ENCODE results near the gene PKD2.

Gene PKD2

GRCh38 chr4:88062843-88063242, 55.4 kb downstream of the PKD2 start:
- Histone ChIP-seq H3K4me1 (ENCODE audit: control insufficient read depth, insufficient read depth, low read length) (no peaks in the 10 kb centered on the region), H3K36me3 (ENCODE audit: control insufficient read depth, insufficient read depth, low read length) (peaks cover 8% of the 10 kb centered on the region), H3K9ac (ENCODE audit: low read length) (no peak overlapping the region), H3K4me3 (ENCODE audit: low read length) (no peak overlapping the region), H3K27ac (ENCODE audit: low read depth, low read length) (no peak overlapping the region), H3K27me3 (ENCODE audit: control insufficient read depth, insufficient read depth, low read length) (no peaks in the 10 kb centered on the region)

GRCh38 chr4:88063634-88064296, 56.3 kb downstream of the PKD2 start:
- Histone ChIP-seq H3K27ac (ENCODE audit: low read depth, low read length) (no peak overlapping the region), H3K9ac (ENCODE audit: low read length) (no peak overlapping the region), H3K4me3 (ENCODE audit: low read length) (no peak overlapping the region), H3K36me3 (ENCODE audit: control insufficient read depth, insufficient read depth, low read length) (peaks cover 10% of the 10 kb centered on the region), H3K27me3 (ENCODE audit: control insufficient read depth, insufficient read depth, low read length) (no peaks in the 10 kb centered on the region), H3K4me1 (ENCODE audit: control insufficient read depth, insufficient read depth, low read length) (no peaks in the 10 kb centered on the region)

- Histone ChIP-seq H3K36me3 (ENCODE audit: control insufficient read depth, insufficient read depth, low read length) (peaks cover 10% of the 10 kb centered on the region), H3K27ac (ENCODE audit: low read depth, low read length) (no peak overlapping the region), H3K4me3 (ENCODE audit: low read length) (no peak overlapping the region)
Observed at GRCh38 chr4:88064410-88064809, 57.0 kb downstream of the PKD2 start.

GRCh38 chr4:88070031-88070430, 62.6 kb downstream of the PKD2 start:
- Histone ChIP-seq H3K36me3 (ENCODE audit: control insufficient read depth, insufficient read depth, low read length) (peaks cover 24% of the 10 kb centered on the region), H3K27ac (ENCODE audit: low read depth, low read length) (no peak overlapping the region), H3K27me3 (ENCODE audit: control insufficient read depth, insufficient read depth, low read length) (no peaks in the 10 kb centered on the region), H3K4me1 (ENCODE audit: control insufficient read depth, insufficient read depth, low read length) (no peaks in the 10 kb centered on the region), H3K9ac (ENCODE audit: low read length) (no peak overlapping the region), H3K4me3 (ENCODE audit: low read length) (no peak overlapping the region)

More at GRCh38 chr4:88064410-88064809, 57.0 kb downstream of the PKD2 start:
- no peaks in the 10 kb centered on the region for H3K27me3 ChIP-seq (ENCODE audit: control insufficient read depth, insufficient read depth, low read length)
- H3K9ac ChIP-seq (ENCODE audit: low read length): no peak overlapping the region
- H3K4me1 ChIP-seq (ENCODE audit: control insufficient read depth, insufficient read depth, low read length): no peaks in the 10 kb centered on the region

- Histone ChIP-seq H3K36me3 (ENCODE audit: control insufficient read depth, insufficient read depth, low read length) (peaks cover 14% of the 10 kb centered on the region), H3K9ac (ENCODE audit: low read length) (no peak overlapping the region), H3K4me3 (ENCODE audit: low read length) (no peak overlapping the region), H3K4me1 (ENCODE audit: control insufficient read depth, insufficient read depth, low read length) (no peaks in the 10 kb centered on the region), H3K27ac (ENCODE audit: low read depth, low read length) (no peak overlapping the region), H3K27me3 (ENCODE audit: control insufficient read depth, insufficient read depth, low read length) (no peaks in the 10 kb centered on the region)
Observed at GRCh38 chr4:88075336-88075735, 67.9 kb downstream of the PKD2 start.

GRCh38 chr4:88077911-88078524, 70.6 kb downstream of the PKD2 start:
- no peak overlapping the region for H3K4me3 ChIP-seq (ENCODE audit: low read length)
- H3K4me1 ChIP-seq (ENCODE audit: control insufficient read depth, insufficient read depth, low read length): no peaks in the 10 kb centered on the region
- H3K9ac ChIP-seq (ENCODE audit: low read length): no peak overlapping the region
- H3K27me3 ChIP-seq (ENCODE audit: control insufficient read depth, insufficient read depth, low read length): no peaks in the 10 kb centered on the region
- peaks cover 3% of the 10 kb centered on the region for H3K36me3 ChIP-seq (ENCODE audit: control insufficient read depth, insufficient read depth, low read length)
- no peak overlapping the region for H3K27ac ChIP-seq (ENCODE audit: low read depth, low read length)

- Histone ChIP-seq H3K27ac (ENCODE audit: low read depth, low read length) (no peak overlapping the region), H3K4me3 (ENCODE audit: low read length) (no peak overlapping the region), H3K27me3 (ENCODE audit: control insufficient read depth, insufficient read depth, low read length) (no peaks in the 10 kb centered on the region), H3K36me3 (ENCODE audit: control insufficient read depth, insufficient read depth, low read length) (peaks cover 3% of the 10 kb centered on the region), H3K9ac (ENCODE audit: low read length) (no peak overlapping the region), H3K4me1 (ENCODE audit: control insufficient read depth, insufficient read depth, low read length) (no peaks in the 10 kb centered on the region)
Observed at GRCh38 chr4:88078579-88078978, 71.1 kb downstream of the PKD2 start.

- Histone ChIP-seq H3K27ac (ENCODE audit: low read depth, low read length) (no peak overlapping the region), H3K4me1 (ENCODE audit: control insufficient read depth, insufficient read depth, low read length) (no peaks in the 10 kb centered on the region), H3K4me3 (ENCODE audit: low read length) (no peak overlapping the region), H3K9ac (ENCODE audit: low read length) (no peak overlapping the region), H3K27me3 (ENCODE audit: control insufficient read depth, insufficient read depth, low read length) (no peaks in the 10 kb centered on the region), H3K36me3 (ENCODE audit: control insufficient read depth, insufficient read depth, low read length) (no peaks in the 10 kb centered on the region)
Observed at GRCh38 chr4:88080626-88081025, 73.2 kb downstream of the PKD2 start.

GRCh38 chr4:88087004-88087403, 79.6 kb downstream of the PKD2 start:
- H3K9ac ChIP-seq (ENCODE audit: low read length): no peak overlapping the region
- H3K27me3 ChIP-seq (ENCODE audit: control insufficient read depth, insufficient read depth, low read length): no peaks in the 10 kb centered on the region
- H3K27ac ChIP-seq (ENCODE audit: low read depth, low read length): no peak overlapping the region
- H3K36me3 ChIP-seq (ENCODE audit: control insufficient read depth, insufficient read depth, low read length): no peaks in the 10 kb centered on the region
- H3K4me3 ChIP-seq (ENCODE audit: low read length): no peak overlapping the region
- no peaks in the 10 kb centered on the region for H3K4me1 ChIP-seq (ENCODE audit: control insufficient read depth, insufficient read depth, low read length)

GRCh38 chr4:88090898-88091297, 83.5 kb downstream of the PKD2 start:
- Histone ChIP-seq H3K27me3 (ENCODE audit: control insufficient read depth, insufficient read depth, low read length) (no peaks in the 10 kb centered on the region), H3K9ac (ENCODE audit: low read length) (no peak overlapping the region), H3K27ac (ENCODE audit: low read depth, low read length) (no peak overlapping the region), H3K4me1 (ENCODE audit: control insufficient read depth, insufficient read depth, low read length) (no peaks in the 10 kb centered on the region), H3K36me3 (ENCODE audit: control insufficient read depth, insufficient read depth, low read length) (no peaks in the 10 kb centered on the region), H3K4me3 (ENCODE audit: low read length) (no peak overlapping the region)

GRCh38 chr4:88091378-88091777, 83.9 kb downstream of the PKD2 start:
- H3K9ac ChIP-seq (ENCODE audit: low read length): no peak overlapping the region
- H3K27ac ChIP-seq (ENCODE audit: low read depth, low read length): no peak overlapping the region
- H3K4me1 ChIP-seq (ENCODE audit: control insufficient read depth, insufficient read depth, low read length): no peaks in the 10 kb centered on the region
- no peaks in the 10 kb centered on the region for H3K36me3 ChIP-seq (ENCODE audit: control insufficient read depth, insufficient read depth, low read length)
- H3K4me3 ChIP-seq (ENCODE audit: low read length): no peak overlapping the region
- H3K27me3 ChIP-seq (ENCODE audit: control insufficient read depth, insufficient read depth, low read length): no peaks in the 10 kb centered on the region

GRCh38 chr4:88093874-88094273, 86.4 kb downstream of the PKD2 start:
- Histone ChIP-seq H3K4me3 (ENCODE audit: low read length) (no peak overlapping the region), H3K9ac (ENCODE audit: low read length) (no peak overlapping the region), H3K27me3 (ENCODE audit: control insufficient read depth, insufficient read depth, low read length) (no peaks in the 10 kb centered on the region), H3K36me3 (ENCODE audit: control insufficient read depth, insufficient read depth, low read length) (no peaks in the 10 kb centered on the region), H3K4me1 (ENCODE audit: control insufficient read depth, insufficient read depth, low read length) (no peaks in the 10 kb centered on the region), H3K27ac (ENCODE audit: low read depth, low read length) (no peak overlapping the region)

- Histone ChIP-seq H3K27me3 (ENCODE audit: control insufficient read depth, insufficient read depth, low read length) (no peaks in the 10 kb centered on the region), H3K4me1 (ENCODE audit: control insufficient read depth, insufficient read depth, low read length) (no peaks in the 10 kb centered on the region), H3K4me3 (ENCODE audit: low read length) (no peak overlapping the region), H3K36me3 (ENCODE audit: control insufficient read depth, insufficient read depth, low read length) (no peaks in the 10 kb centered on the region), H3K9ac (ENCODE audit: low read length) (no peak overlapping the region), H3K27ac (ENCODE audit: low read depth, low read length) (no peak overlapping the region)
Observed at GRCh38 chr4:88097301-88097700, 89.9 kb downstream of the PKD2 start.
